Measurements from ENCODE around the gene FHOD3.

DNA sequence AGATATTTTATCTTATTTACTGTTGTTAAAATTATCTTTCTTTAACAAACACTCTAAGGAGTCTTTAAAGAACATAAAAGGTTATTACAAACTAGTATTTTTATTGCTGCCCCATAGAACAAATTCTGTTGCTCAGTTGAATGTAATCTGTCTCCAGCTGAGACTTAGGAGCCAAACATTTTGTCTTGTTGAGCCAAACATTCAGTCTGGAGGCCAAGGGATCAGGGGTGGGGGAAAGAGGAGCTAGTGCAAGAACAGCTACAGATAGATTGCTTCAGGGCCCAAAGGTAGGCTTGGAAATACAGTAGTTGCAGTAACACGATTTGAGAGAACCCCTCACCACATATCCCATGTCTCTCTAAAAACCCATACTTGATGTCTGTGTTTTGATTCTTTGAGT, 480.1 kb downstream of the FHOD3 start:
- TF ChIP-seq, protein P1, sequence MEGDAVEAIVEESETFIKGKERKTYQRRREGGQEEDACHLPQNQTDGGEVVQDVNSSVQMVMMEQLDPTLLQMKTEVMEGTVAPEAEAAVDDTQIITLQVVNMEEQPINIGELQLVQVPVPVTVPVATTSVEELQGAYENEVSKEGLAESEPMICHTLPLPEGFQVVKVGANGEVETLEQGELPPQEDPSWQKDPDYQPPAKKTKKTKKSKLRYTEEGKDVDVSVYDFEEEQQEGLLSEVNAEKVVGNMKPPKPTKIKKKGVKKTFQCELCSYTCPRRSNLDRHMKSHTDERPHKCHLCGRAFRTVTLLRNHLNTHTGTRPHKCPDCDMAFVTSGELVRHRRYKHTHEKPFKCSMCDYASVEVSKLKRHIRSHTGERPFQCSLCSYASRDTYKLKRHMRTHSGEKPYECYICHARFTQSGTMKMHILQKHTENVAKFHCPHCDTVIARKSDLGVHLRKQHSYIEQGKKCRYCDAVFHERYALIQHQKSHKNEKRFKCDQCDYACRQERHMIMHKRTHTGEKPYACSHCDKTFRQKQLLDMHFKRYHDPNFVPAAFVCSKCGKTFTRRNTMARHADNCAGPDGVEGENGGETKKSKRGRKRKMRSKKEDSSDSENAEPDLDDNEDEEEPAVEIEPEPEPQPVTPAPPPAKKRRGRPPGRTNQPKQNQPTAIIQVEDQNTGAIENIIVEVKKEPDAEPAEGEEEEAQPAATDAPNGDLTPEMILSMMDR (IDR thresholded peaks at IDR 0.05): no peak
- no peak for TF ChIP-seq POLR2A (IDR thresholded peaks at IDR 0.05)
